Vagina (tissue), 2 donors: ENCODE data around the gene SLC1A4.

Source experiments
- CTCF ChIP-seq, 3 experiments: fragments of 450-650 bp in 2 of 3; fragments of 200-600 bp in 1 of 3; sonication (generic) in 1 of 3; IDR thresholded peaks; one replicate each; pipeline ENCODE4 v1.5.1; 2017 to 2019; ENCODE audit warnings: antibody characterized with exemption in 3 of 3, mild to moderate bottlenecking in 2 of 3, moderate library complexity in 2 of 3
- POLR2A ChIP-seq, 2 donors: fragments of 450-650 bp; IDR thresholded peaks; one replicate each; pipeline ENCODE4 v1.6.1; 2017; ENCODE audit warnings: antibody characterized with exemption in 2 of 2, mild to moderate bottlenecking in 2 of 2, moderate library complexity in 2 of 2
- POLR2AphosphoS5 ChIP-seq, 2 donors: sonication (generic); formaldehyde crosslinking; IDR thresholded peaks; one replicate each; pipeline ENCODE4 v1.9.0; 2017; ENCODE audit warnings: antibody characterized with exemption in 2 of 2, mild to moderate bottlenecking in 2 of 2, low read depth in 1 of 2; ENCODE audit not compliant: insufficient read depth in 1 of 2

- TF ChIP-seq CTCF (IDR thresholded peaks at IDR 0.05) (no peak), POLR2AphosphoS5 (IDR thresholded peaks at IDR 0.05; ENCODE audit: insufficient read depth in 1 of 2, low read depth in 1 of 2) (no peak), POLR2A (IDR thresholded peaks at IDR 0.05) (no peak)
Observed at GRCh38 chr2:65070856-65071255, 81.7 kb downstream of the SLC1A4 start.
